22Rv1 (cell line): ENCODE measurements around the gene FHIT.

Experiments
- CTCF ChIP-seq: fragments of 450-650 bp; IDR thresholded peaks from 2 replicates; pipeline ENCODE4 v1.5.1; 2017; ENCODE audit warnings: mild to moderate bottlenecking
- ZFX ChIP-seq: fragments of 450-650 bp; IDR thresholded peaks from 2 replicates; pipeline ENCODE4 v1.6.1; 2017; ENCODE audit warnings: antibody characterized with exemption, borderline replicate concordance

- TF ChIP-seq ZFX (no peak), CTCF (no peak)
Observed at GRCh38 chr3:60877188-60877587, 374.1 kb downstream of the FHIT start.
